Tibial artery (tissue), 4 donors: Measurements from ENCODE around the gene FHOD3.

Experiments used
- DNase-seq, 2 donors: peaks; one replicate each; pipeline ENCODE4 v3.0.0-alpha.2; 2019
- H3K27ac ChIP-seq, 2 donors: fragments of 200-600 bp; sonication (generic) in 1 of 2; 1 replicate in 1 of 2; 2 replicates in 1 of 2; pipeline ENCODE4 v1.5.1; 2018 to 2019; ENCODE audit warnings: mild to moderate bottlenecking in 1 of 2
- H3K27me3 ChIP-seq, 2 donors: fragments of 200-600 bp; sonication (generic) in 1 of 2; one replicate each; pipeline versions ENCODE4 v1.5.1 to v1.6.0; 2016 to 2019
- H3K36me3 ChIP-seq, 3 donors: fragments of 200-600 bp; sonication (generic) in 2 of 3; one replicate each; pipeline ENCODE4 v1.5.1; 2016 to 2019; ENCODE audit warnings: mild to moderate bottlenecking in 2 of 3
- H3K4me1 ChIP-seq, 4 donors: fragments of 200-600 bp; sonication (generic) in 2 of 4; 1 replicate in 3 of 4; 2 replicates in 1 of 4; pipeline ENCODE4 v1.5.1; 2016 to 2019
- H3K4me3 ChIP-seq, 2 donors: fragments of 200-600 bp; sonication (generic) in 1 of 2; 1 replicate in 1 of 2; 2 replicates in 1 of 2; pipeline ENCODE4 v1.5.1; 2018 to 2019; ENCODE audit warnings: mild to moderate bottlenecking in 2 of 2
- H3K9me3 ChIP-seq, 3 donors: fragments of 200-600 bp; sonication (generic) in 1 of 3; one replicate each; pipeline ENCODE4 v1.5.1; 2016 to 2019
- intact Hi-C: fragments of 100-400 bp; cut with DNase I; formaldehyde crosslinking; loops from one replicate; pipeline ENCODE4 v1.15.0; 2023; ENCODE audit warnings: low total_unique reads
- TF ChIP-seq, protein P1 (sequence below), 2 experiments: fragments of 200-600 bp in 1 of 2; fragments of 450-650 bp in 1 of 2; IDR thresholded peaks; one replicate each; pipeline ENCODE4 v1.5.1; 2017 to 2019; ENCODE audit warnings: antibody characterized with exemption in 2 of 2, mild to moderate bottlenecking in 1 of 2, moderate library complexity in 1 of 2

Gene FHOD3

DNA sequence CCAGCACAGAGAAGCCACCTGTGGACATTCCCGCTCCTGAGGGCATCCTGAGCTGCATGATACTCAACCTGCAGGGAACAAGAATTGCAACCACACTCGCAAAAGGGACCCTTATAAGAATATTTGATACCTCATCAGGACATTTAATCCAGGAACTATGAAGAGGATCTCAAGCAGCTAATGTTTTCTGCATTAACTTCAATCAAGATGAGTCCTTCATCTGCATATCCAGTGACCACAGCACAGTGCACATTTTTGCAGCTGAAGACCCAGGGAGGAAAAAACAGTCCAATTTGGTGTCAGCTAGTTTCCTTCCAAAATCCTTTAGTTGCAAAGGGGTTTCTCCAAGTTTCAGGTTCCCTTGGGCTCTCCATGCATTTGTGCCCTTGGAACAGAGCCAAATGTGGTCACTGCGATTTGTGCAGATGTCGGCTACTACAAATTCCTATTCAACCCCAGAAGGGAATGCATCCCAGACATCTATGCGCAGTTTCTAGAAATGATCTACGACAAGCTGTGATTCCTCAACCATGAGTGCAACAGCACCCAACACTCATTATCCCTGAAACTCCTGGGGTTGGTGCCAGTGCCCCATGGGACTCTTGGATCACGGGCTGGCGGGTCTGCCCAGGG lies 23.3 kb upstream of the FHOD3 start:
- intact Hi-C loops: loop anchor here (10.0 kb wide), 1 partner anchor 89 kb away; the partner anchor contains the start of gene MOCOS
- H3K9me3 ChIP-seq: no peaks in the 10 kb centered on the region
- no peak overlapping the region for H3K27ac ChIP-seq
- no peak overlapping the region for H3K4me3 ChIP-seq
- no peaks in the 10 kb centered on the region for H3K36me3 ChIP-seq
- TF ChIP-seq, protein P1, sequence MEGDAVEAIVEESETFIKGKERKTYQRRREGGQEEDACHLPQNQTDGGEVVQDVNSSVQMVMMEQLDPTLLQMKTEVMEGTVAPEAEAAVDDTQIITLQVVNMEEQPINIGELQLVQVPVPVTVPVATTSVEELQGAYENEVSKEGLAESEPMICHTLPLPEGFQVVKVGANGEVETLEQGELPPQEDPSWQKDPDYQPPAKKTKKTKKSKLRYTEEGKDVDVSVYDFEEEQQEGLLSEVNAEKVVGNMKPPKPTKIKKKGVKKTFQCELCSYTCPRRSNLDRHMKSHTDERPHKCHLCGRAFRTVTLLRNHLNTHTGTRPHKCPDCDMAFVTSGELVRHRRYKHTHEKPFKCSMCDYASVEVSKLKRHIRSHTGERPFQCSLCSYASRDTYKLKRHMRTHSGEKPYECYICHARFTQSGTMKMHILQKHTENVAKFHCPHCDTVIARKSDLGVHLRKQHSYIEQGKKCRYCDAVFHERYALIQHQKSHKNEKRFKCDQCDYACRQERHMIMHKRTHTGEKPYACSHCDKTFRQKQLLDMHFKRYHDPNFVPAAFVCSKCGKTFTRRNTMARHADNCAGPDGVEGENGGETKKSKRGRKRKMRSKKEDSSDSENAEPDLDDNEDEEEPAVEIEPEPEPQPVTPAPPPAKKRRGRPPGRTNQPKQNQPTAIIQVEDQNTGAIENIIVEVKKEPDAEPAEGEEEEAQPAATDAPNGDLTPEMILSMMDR (IDR thresholded peaks at IDR 0.05): no peak
- DNase-seq: no peak
- H3K27me3 ChIP-seq: peaks cover 0 to 6% of the 10 kb centered on the region in 2 donors
- H3K4me1 ChIP-seq: no peaks in the 10 kb centered on the region

DNA sequence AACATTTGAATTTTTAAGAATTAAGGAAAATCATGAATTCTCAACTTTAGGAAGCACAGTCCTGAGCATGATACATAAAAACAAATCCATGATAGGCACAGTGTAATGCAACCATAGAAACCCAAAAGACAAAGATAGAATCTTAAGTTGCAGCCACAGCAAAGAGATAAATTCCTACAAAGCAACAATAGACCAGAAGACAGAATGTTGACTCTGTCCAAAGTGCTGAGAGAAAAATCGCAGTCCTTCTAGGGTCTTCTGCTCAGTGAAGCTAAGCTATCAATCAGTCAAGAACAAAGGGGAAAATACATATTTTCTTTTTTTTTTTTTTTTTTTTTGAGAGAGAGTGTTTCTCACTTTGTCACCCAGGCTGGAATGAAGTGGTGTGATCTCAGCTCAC lies 22.0 kb upstream of the FHOD3 start:
- H3K4me1 ChIP-seq: no peaks in the 10 kb centered on the region
- H3K4me3 ChIP-seq: no peak overlapping the region
- TF ChIP-seq, protein P1 (IDR thresholded peaks at IDR 0.05): no peak
- H3K27ac ChIP-seq: no peak overlapping the region
- DNase-seq: no peak
- peaks cover 0 to 6% of the 10 kb centered on the region in 2 donors for H3K27me3 ChIP-seq
- H3K36me3 ChIP-seq: no peaks in the 10 kb centered on the region
- intact Hi-C loops: loop anchor here (10.0 kb wide), 1 partner anchor 91 kb away; the partner anchor contains the start of gene MOCOS
- H3K9me3 ChIP-seq: no peaks in the 10 kb centered on the region

DNA sequence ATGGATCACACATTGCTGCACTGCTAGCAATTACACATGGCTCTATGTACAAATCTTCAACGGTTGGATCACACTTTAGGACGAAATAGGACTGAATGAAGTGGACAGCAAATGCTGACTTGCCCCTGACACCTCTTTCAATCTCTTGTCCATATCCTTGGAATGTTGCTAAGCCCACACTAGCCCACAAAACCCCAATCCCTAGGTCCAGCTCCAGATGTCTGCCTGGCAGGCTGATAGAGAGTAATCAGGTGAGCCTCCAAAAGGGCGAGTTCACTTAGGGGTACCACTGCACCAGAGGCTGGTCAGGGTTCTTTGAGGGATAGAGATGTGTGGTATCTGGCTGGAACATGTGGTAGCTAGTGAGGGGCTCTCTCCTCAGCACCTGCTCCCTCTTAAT lies 18.5 kb upstream of the FHOD3 start:
- Histone ChIP-seq H3K4me3 (no peak overlapping the region), H3K27ac (no peak overlapping the region), H3K4me1 (no peaks in the 10 kb centered on the region), H3K9me3 (no peaks in the 10 kb centered on the region), H3K36me3 (no peaks in the 10 kb centered on the region), H3K27me3 (peaks cover 0 to 4% of the 10 kb centered on the region in 2 donors)
- TF ChIP-seq, protein P1 (IDR thresholded peaks at IDR 0.05): no peak
- intact Hi-C loops: loop anchor here (10.0 kb wide), 1 partner anchor 94 kb away; the partner anchor contains the start of gene MOCOS
- DNase-seq: no peak

DNA sequence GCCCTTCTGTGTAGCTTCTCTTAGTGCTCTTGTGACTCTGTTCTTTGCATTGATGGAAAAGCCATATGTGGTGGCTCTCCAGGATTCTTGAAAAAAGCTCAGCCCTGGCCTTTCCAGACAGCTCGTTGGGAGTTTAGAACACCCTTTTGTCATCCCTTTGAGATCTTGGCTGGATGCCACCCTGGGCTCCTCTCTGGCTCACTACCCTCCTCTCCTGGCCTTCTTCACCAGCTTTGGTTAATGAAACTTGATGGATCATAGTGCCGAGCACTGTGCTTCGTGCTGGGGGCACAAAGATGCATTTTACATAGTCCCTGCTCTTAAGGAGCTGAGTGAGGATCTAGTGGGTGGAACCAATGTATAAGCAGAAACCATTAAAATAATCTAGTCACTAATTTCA lies 15.6 kb upstream of the FHOD3 start:
- intact Hi-C loops: loop anchor here (5.0 kb wide), 1 partner anchor 265 kb away; no protein-coding TSS in a partner anchor
- Histone ChIP-seq H3K4me3 (no peak overlapping the region), H3K4me1 (no peaks in the 10 kb centered on the region), H3K27me3 (peaks cover 0 to 1% of the 10 kb centered on the region in 2 donors), H3K27ac (no peak overlapping the region), H3K9me3 (no peaks in the 10 kb centered on the region), H3K36me3 (no peaks in the 10 kb centered on the region)
- TF ChIP-seq, protein P1 (IDR thresholded peaks at IDR 0.05): no peak
- no peak for DNase-seq

DNA sequence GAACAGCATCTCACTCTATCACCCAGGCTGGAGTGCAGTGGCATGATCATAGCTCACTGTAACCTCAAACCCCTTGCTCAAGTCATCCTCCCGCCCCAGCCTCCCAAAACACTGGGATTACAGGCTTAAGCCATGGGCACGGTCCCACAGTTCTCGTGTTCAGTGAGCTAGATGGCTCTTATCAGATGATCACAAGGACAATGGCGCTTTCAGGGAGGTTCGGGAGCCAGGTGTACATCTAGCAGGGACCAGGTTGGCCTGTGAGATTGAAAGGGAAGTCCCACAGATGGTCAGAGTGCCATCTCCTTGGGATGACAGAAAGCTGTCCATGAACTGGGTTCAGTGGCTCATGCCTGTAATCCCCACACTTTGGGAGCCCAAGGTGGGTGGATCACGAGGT lies 14.1 kb upstream of the FHOD3 start:
- no peaks in the 10 kb centered on the region for H3K9me3 ChIP-seq
- H3K36me3 ChIP-seq: no peaks in the 10 kb centered on the region
- no peak overlapping the region for H3K27ac ChIP-seq
- peaks cover 0 to 4% of the 10 kb centered on the region in 2 donors for H3K27me3 ChIP-seq
- H3K4me1 ChIP-seq: no peaks in the 10 kb centered on the region
- TF ChIP-seq, protein P1 (IDR thresholded peaks at IDR 0.05): no peak
- no peak for DNase-seq
- no peak overlapping the region for H3K4me3 ChIP-seq
- intact Hi-C loops: loop anchor here (5.0 kb wide), 1 partner anchor 266 kb away; no protein-coding TSS in a partner anchor
